Measurements from ENCODE around the gene LYPD6B.

GRCh38 chr2:149040451-149040850 is 2.0 kb downstream of the LYPD6B start:
- no peak for TF ChIP-seq POLR2AphosphoS5 (IDR thresholded peaks at IDR 0.05; ENCODE audit: borderline replicate concordance, low read depth, low read length)
- no peak for TF ChIP-seq EZH2 (IDR thresholded peaks at IDR 0.05)
